HFFc6 (cell line): ENCODE results near the gene SEMA3B. TPM values are rescaled to one million over a fixed set of nuclear protein-coding genes. Genes with fewer than 3 reads are reported as not detected.

Experiments
- DNase-seq: peaks from one replicate; pipeline ENCODE4 v3.0.0-alpha.2; 2018
- H3K27ac Mint-ChIP-seq: 2 replicates; pipeline ENCODE4 v1.8.0; 2020; ENCODE audit warnings: mild to moderate bottlenecking, mixed read lengths
- H3K27me3 Mint-ChIP-seq: 2 replicates; pipeline ENCODE4 v1.8.0; 2021; ENCODE audit warnings: mild to moderate bottlenecking, moderate library complexity, mixed read lengths; ENCODE audit not compliant: insufficient read depth
- H3K36me3 Mint-ChIP-seq: 2 replicates; pipeline ENCODE4 v1.8.0; 2021; ENCODE audit warnings: low read depth, mixed read lengths
- H3K4me1 Mint-ChIP-seq: 2 replicates; pipeline ENCODE4 v1.8.0; 2020; ENCODE audit warnings: low read depth, mixed read lengths
- H3K4me3 Mint-ChIP-seq: 2 replicates; pipeline ENCODE4 v1.8.0; 2020; ENCODE audit warnings: mild to moderate bottlenecking, moderate library complexity, mixed read lengths
- H3K9me3 Mint-ChIP-seq: 2 replicates; pipeline ENCODE4 v1.8.0; 2020; ENCODE audit warnings: mild to moderate bottlenecking, mixed read lengths
- CTCF ChIP-seq: fragments of 200-600 bp; sonication (generic); IDR thresholded peaks from 2 replicates; pipeline ENCODE4 v1.5.0; 2021; ENCODE audit warnings: antibody characterized with exemption, mild to moderate bottlenecking
- total RNA-seq, 6 experiments: library from RNA; stranded (reverse); fragmentation: NEBNext Ultra II Directional; extraction: Animal tissue kit (Norgen Biotek cat#: 25700); gene quantifications; 2 replicates in 1 of 6; 3 replicates in 5 of 6; pipeline ENCODE4 v1.2.3, GENCODE V29; 2021

SEMA3B gene
- total RNA-seq, 6 experiments from 2014 or later = 14.5 to 26.6 (median 24.7) TPM

DNA sequence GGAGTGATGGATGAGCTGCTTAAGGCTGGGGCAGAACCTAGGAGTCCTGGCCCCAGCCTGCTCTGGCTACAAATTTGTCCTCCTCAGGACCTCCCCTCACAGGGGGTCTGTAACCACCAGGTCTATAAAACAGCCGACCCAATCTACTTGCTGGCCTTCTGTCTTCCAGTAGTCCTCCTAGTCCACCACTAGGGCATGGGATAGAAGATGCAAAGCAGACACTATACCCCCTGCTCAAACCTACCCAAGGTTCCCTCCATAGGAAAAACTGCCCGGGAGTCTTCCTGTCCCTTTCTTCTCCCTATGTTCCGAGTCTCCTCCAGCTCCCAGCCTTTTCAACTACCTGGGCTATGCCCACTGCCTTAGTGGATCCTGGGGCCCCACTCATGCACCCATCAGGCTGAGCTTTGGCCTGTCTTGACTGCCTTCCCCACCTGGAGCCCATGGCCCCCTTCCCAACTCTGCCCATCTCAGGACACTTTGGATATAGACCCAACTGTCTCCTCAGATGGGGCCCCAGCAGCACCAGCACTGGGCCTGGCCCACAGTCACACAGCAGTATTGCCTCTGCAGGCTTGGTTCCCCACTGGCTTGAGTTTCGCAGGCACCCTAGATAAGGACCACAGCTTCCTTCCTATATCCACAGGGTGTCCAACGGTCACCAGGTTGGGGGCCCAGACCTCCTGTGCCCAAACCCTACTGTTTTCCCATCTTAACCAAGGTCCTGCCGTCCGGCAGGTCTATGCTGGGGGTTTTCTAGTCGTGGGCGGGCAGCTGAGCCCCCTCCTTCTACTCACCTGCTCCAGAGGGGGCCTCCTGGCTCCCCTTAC lies 29.2 kb downstream of the SEMA3B start:
- peak; percentile 61 for TF ChIP-seq CTCF
- peaks cover 21% of the 10 kb centered on the region for H3K4me1 Mint-ChIP-seq
- peak overlapping the region; percentile 29 for H3K27ac Mint-ChIP-seq
- DNase-seq = no peak
- no peaks in the 10 kb centered on the region for H3K9me3 Mint-ChIP-seq
- H3K4me3 Mint-ChIP-seq = peak overlapping the region; percentile 94
- H3K27me3 Mint-ChIP-seq = no peaks in the 10 kb centered on the region; the same call in 1 of the 2 replicates
- no peaks in the 10 kb centered on the region for H3K36me3 Mint-ChIP-seq

GRCh38 chr3:50298836-50299637 lies 30.1 kb downstream of the SEMA3B start, which contains the start of the genes HYAL3 and NAA80:
Gene HYAL3, minus strand, starts transcription at chr3:50299405. Its CDS starts 3,803 bp downstream, at chr3:50295602.
Gene NAA80, minus strand, starts transcription at chr3:50299405. Its CDS starts 1,942 bp downstream, at chr3:50297463.
- TF ChIP-seq CTCF = peak; percentile 62
- Mint-ChIP-seq H3K4me3 (peak within 1 kb of the TSS; percentile 94), H3K9me3 (no peaks in the 10 kb centered on the region), H3K27me3 (no peaks in the 10 kb centered on the region; the same call in 1 of the 2 replicates), H3K36me3 (no peaks in the 10 kb centered on the region), H3K4me1 (peaks cover 17% of the 10 kb centered on the region), H3K27ac (peak within 1 kb of the TSS; percentile 92)
- DNase-seq = peak; percentile 99

- Mint-ChIP-seq H3K4me1 (peaks cover 20% of the 10 kb centered on the region), H3K27ac (peak overlapping the region; percentile 92), H3K9me3 (no peaks in the 10 kb centered on the region), H3K36me3 (no peaks in the 10 kb centered on the region), H3K27me3 (no peaks in the 10 kb centered on the region; the same call in 1 of the 2 replicates), H3K4me3 (peak overlapping the region; percentile 94)
- TF ChIP-seq CTCF = no peak
- DNase-seq = no peak
Observed at GRCh38 chr3:50299638-50299928, 30.6 kb downstream of the SEMA3B start.

GRCh38 chr3:50299929-50300680 lies 31.2 kb downstream of the SEMA3B start:
- Mint-ChIP-seq H3K27me3 (no peaks in the 10 kb centered on the region; the same call in 1 of the 2 replicates), H3K4me3 (peak overlapping the region; percentile 94), H3K36me3 (no peaks in the 10 kb centered on the region), H3K27ac (peak overlapping the region; percentile 92), H3K9me3 (no peaks in the 10 kb centered on the region), H3K4me1 (peaks cover 23% of the 10 kb centered on the region)
- DNase-seq = peak; percentile 28
- no peak for TF ChIP-seq CTCF

- Mint-ChIP-seq H3K27ac (peak overlapping the region; percentile 92), H3K9me3 (no peaks in the 10 kb centered on the region), H3K36me3 (no peaks in the 10 kb centered on the region), H3K4me3 (peak overlapping the region; percentile 94; the same call in 1 of the 2 replicates), H3K4me1 (peaks cover 23% of the 10 kb centered on the region), H3K27me3 (no peaks in the 10 kb centered on the region; the same call in 1 of the 2 replicates)
- TF ChIP-seq CTCF = no peak; the same call in 1 of the 2 replicates
- no peak for DNase-seq
Observed at GRCh38 chr3:50300681-50301254, 31.8 kb downstream of the SEMA3B start.
